H1 (cell line): ENCODE measurements around the gene SPCS3. TPM values are rescaled to one million over a fixed set of nuclear protein-coding genes. Genes with fewer than 3 reads are reported as not detected.

Experiments
- CTCF ChIA-PET: fragments of 300-600 bp; sonication (Branson Sonifier 250); formaldehyde crosslinking; loops from one replicate; lab custom pipeline; 2021; ENCODE audit not compliant: partially characterized antibody; lab: Charles Lee
- POLR2A ChIA-PET: fragments of 300-600 bp; sonication (Branson Sonifier 250); formaldehyde crosslinking; loops from one replicate; lab custom pipeline; 2021; ENCODE audit warnings: inconsistent platforms; ENCODE audit not compliant: partially characterized antibody; lab: Charles Lee
- DNase-seq, 2 experiments: peaks; one replicate each; pipeline versions ENCODE4 v3.0.0 to v3.0.0-alpha.2; 2010 to 2022; ENCODE audit warnings: low spot score in 2 of 2, low read depth in 1 of 2, mixed read lengths in 1 of 2
- FAIRE-seq: peaks from 2 replicates; lab custom pipeline; 2011; peaks lifted over from hg19 to GRCh38; lab: Jason Lieb, UNC
- H2AFZ ChIP-seq: 2 replicates; pipeline ENCODE4 v1.8.1; 2012; ENCODE audit warnings: low read length, inconsistent platforms
- H2AK5ac ChIP-seq: 2 replicates; pipeline ENCODE4 v1.6.1; 2013; ENCODE audit warnings: low read depth, low read length
- H2BK120ac ChIP-seq: replicated peaks from 2 replicates; pipeline ENCODE3; 2013; ENCODE audit warnings: low read depth, low read length, inconsistent platforms
- H2BK12ac ChIP-seq: 2 replicates; pipeline ENCODE4 v1.6.1; 2013; ENCODE audit warnings: low read depth, low read length
- H2BK15ac ChIP-seq: 2 replicates; pipeline ENCODE4 v1.6.1; 2013; ENCODE audit warnings: low read length
- H2BK20ac ChIP-seq: 2 replicates; pipeline ENCODE4 v1.6.1; 2013; ENCODE audit warnings: low read length
- H2BK5ac ChIP-seq: 2 replicates; pipeline ENCODE4 v1.6.1; 2013; ENCODE audit warnings: low read depth, low read length
- H3K14ac ChIP-seq: 2 replicates; pipeline ENCODE4 v1.6.1; 2013; ENCODE audit warnings: inconsistent platforms; ENCODE audit not compliant: insufficient read length
- H3K18ac ChIP-seq: 2 replicates; pipeline ENCODE4 v1.6.1; 2013; ENCODE audit warnings: low read length; ENCODE audit errors: extremely low read depth
- H3K23ac ChIP-seq: 2 replicates; pipeline ENCODE4 v1.6.1; 2013; ENCODE audit warnings: inconsistent platforms; ENCODE audit not compliant: insufficient read length
- H3K23me2 ChIP-seq: 2 replicates; pipeline ENCODE4 v1.6.1; 2013; ENCODE audit warnings: low read depth, low read length
- H3K27ac ChIP-seq: 2 replicates; pipeline ENCODE4 v1.6.1; 2011; ENCODE audit warnings: low read depth, low read length, inconsistent platforms
- H3K27me3 ChIP-seq, 4 experiments: replicated peaks in 1 of 4; 1 replicate in 1 of 4; 2 replicates in 3 of 4; pipeline versions ENCODE4 v1.6.1 to v1.8.1; 2011 to 2013; ENCODE audit warnings: low read length in 3 of 4, mild to moderate bottlenecking in 3 of 4, inconsistent platforms in 2 of 4, mixed read lengths in 2 of 4, moderate library complexity in 1 of 4; ENCODE audit not compliant: control insufficient read depth in 3 of 4, insufficient read depth in 3 of 4; ENCODE audit errors: extremely low read depth in 1 of 4
- H3K36me3 ChIP-seq, 4 experiments: 2 replicates each; pipeline versions ENCODE4 v1.6.1 to v1.8.1; 2011 to 2013; ENCODE audit warnings: mild to moderate bottlenecking in 4 of 4, low read length in 3 of 4, moderate library complexity in 2 of 4, control low read depth in 1 of 4, inconsistent platforms in 1 of 4; ENCODE audit not compliant: insufficient read depth in 4 of 4, control insufficient read depth in 2 of 4
- H3K4ac ChIP-seq: replicated peaks from 2 replicates; pipeline ENCODE3; 2013; ENCODE audit warnings: low read length, low read depth, mixed read lengths, inconsistent platforms; ENCODE audit not compliant: insufficient read length
- H3K4me1 ChIP-seq, 4 experiments: replicated peaks in 1 of 4; 1 replicate in 1 of 4; 2 replicates in 3 of 4; pipeline versions ENCODE4 v1.6.1 to v1.8.1; 2011 to 2013; ENCODE audit warnings: low read length in 3 of 4, inconsistent platforms in 2 of 4, mixed read lengths in 1 of 4; ENCODE audit not compliant: insufficient read depth in 4 of 4, control insufficient read depth in 3 of 4
- H3K4me2 ChIP-seq, 2 experiments: 2 replicates each; pipeline versions ENCODE4 v1.6.1 to v1.8.1; 2011 to 2013; ENCODE audit warnings: low read depth in 2 of 2, low read length in 2 of 2, control low read depth in 1 of 2, inconsistent platforms in 1 of 2, mild to moderate bottlenecking in 1 of 2; ENCODE audit not compliant: insufficient read depth in 1 of 2
- H3K4me3 ChIP-seq, 4 experiments: fragments of 200-600, 300-600 bp in 1 of 4; sonication (generic), shearing (Covaris generic), sonication (Bioruptor Twin) in 1 of 4; 2 replicates each; pipeline versions ENCODE4 v1.5.1 to v1.8.1; 2011 to 2016; ENCODE audit warnings: low read length in 4 of 4, low read depth in 3 of 4, control low read depth in 2 of 4, inconsistent platforms in 2 of 4, mild to moderate bottlenecking in 2 of 4, mixed read lengths in 1 of 4, moderate library complexity in 1 of 4; ENCODE audit not compliant: insufficient read depth in 2 of 4; ENCODE audit errors: extremely low read depth in 1 of 4
- H3K56ac ChIP-seq: replicated peaks from 2 replicates; pipeline ENCODE3; 2013; ENCODE audit warnings: low read depth, mild to moderate bottlenecking, mixed read lengths, low read length, inconsistent platforms; ENCODE audit not compliant: insufficient read length
- H3K79me1 ChIP-seq: 2 replicates; pipeline ENCODE4 v1.6.1; 2013; ENCODE audit warnings: low read depth, low read length, control low read depth
- H3K79me2 ChIP-seq, 2 experiments: 2 replicates each; pipeline versions ENCODE4 v1.6.1 to v1.8.1; 2012 to 2013; ENCODE audit warnings: low read length in 2 of 2, mild to moderate bottlenecking in 2 of 2, inconsistent platforms in 1 of 2; ENCODE audit not compliant: insufficient read depth in 2 of 2, control insufficient read depth in 1 of 2
- H3K9ac ChIP-seq, 4 experiments: replicated peaks in 1 of 4; 1 replicate in 1 of 4; 2 replicates in 3 of 4; pipeline versions ENCODE4 v1.6.1 to v1.8.1; 2011 to 2013; ENCODE audit warnings: low read depth in 3 of 4, low read length in 3 of 4, control low read depth in 2 of 4, mild to moderate bottlenecking in 2 of 4, moderate library complexity in 2 of 4, inconsistent platforms in 1 of 4; ENCODE audit errors: extremely low read depth in 1 of 4
- H3K9me3 ChIP-seq, 2 experiments: 2 replicates each; pipeline versions ENCODE4 v1.6.1 to v1.8.1; 2012 to 2013; ENCODE audit warnings: mild to moderate bottlenecking in 2 of 2, moderate library complexity in 2 of 2, control low read depth in 1 of 2, inconsistent platforms in 1 of 2, low read depth in 1 of 2, low read length in 1 of 2, mixed read lengths in 1 of 2; ENCODE audit not compliant: insufficient read depth in 2 of 2
- H4K20me1 ChIP-seq, 2 experiments: replicated peaks in 1 of 2; 2 replicates each; pipeline versions ENCODE3 to v1.8.1; 2011 to 2013; ENCODE audit warnings: inconsistent platforms in 2 of 2, low read length in 2 of 2, mild to moderate bottlenecking in 1 of 2; ENCODE audit not compliant: insufficient read depth in 2 of 2, control insufficient read depth in 1 of 2
- H4K5ac ChIP-seq: 2 replicates; pipeline ENCODE4 v1.6.1; 2013; ENCODE audit warnings: low read length, low read depth, mixed read lengths, inconsistent platforms; ENCODE audit not compliant: insufficient read length
- H4K8ac ChIP-seq: 2 replicates; pipeline ENCODE4 v1.8.0; 2013; ENCODE audit warnings: mild to moderate bottlenecking, moderate library complexity, low read length, inconsistent platforms; ENCODE audit not compliant: insufficient read depth; ENCODE audit errors: extremely low read depth
- H4K91ac ChIP-seq: replicated peaks from 2 replicates; pipeline ENCODE3; 2013; ENCODE audit warnings: low read length, mixed read lengths, inconsistent platforms; ENCODE audit not compliant: insufficient read length
- ATF3 ChIP-seq: IDR thresholded peaks from 2 replicates; pipeline ENCODE4 v1.6.1; 2011; ENCODE audit warnings: low read depth, mild to moderate bottlenecking, low read length; ENCODE audit not compliant: insufficient read depth
- SP1 ChIP-seq: IDR thresholded peaks from 2 replicates; pipeline ENCODE4 v1.6.1; 2011; ENCODE audit warnings: low read depth, low read length
- SUZ12 ChIP-seq: fragments of 200-600 bp; sonication (generic); IDR thresholded peaks from 2 replicates; pipeline ENCODE4 v1.6.1; 2012; ENCODE audit warnings: mild to moderate bottlenecking, inconsistent platforms, low read length, moderate library complexity, mixed read lengths
- TEAD4 ChIP-seq: IDR thresholded peaks from 2 replicates; pipeline ENCODE4 v1.6.1; 2012; ENCODE audit warnings: low read depth, low read length, inconsistent platforms, mixed read lengths
- WGBS, 2 experiments: shearing (Covaris generic) in 1 of 2; methylation state at CpG; one replicate each; pipeline versions ENCODE4 v1.1.6 to v1.1.7; 2013 to 2015; ENCODE audit warnings: low lambda C conversion rate in 2 of 2, mixed read lengths in 2 of 2, inconsistent platforms in 1 of 2, low coverage in 1 of 2, missing lambda C conversion rate in 1 of 2; ENCODE audit not compliant: insufficient replicate concordance in 2 of 2, insufficient coverage in 1 of 2, insufficient read length in 1 of 2; ENCODE audit errors: extremely low coverage in 1 of 2, missing lambda C conversion rate in 1 of 2; 5-methylcytosine and 5-hydroxymethylcytosine counted together
- polyA plus RNA-seq, 7 experiments: library from polyadenylated mRNA; depleted of rRNA in 3 of 7; stranded (reverse) in 5 of 7; unstranded in 2 of 7; fragments of >200 nt in 5 of 7; fragments of 200-250 nt in 2 of 7; gene quantifications; 1 replicate in 5 of 7; 2 replicates in 1 of 7; 4 replicates in 1 of 7; pipeline versions ENCODE4 v1.2.1 to v1.2.3, GENCODE V29; 2011 to 2013; ENCODE audit warnings: missing spikeins in 2 of 7, mixed read lengths in 2 of 7
- total RNA-seq: library from RNA; stranded (reverse); fragmentation: NEBNext Ultra II Directional; extraction: Animal tissue kit (Norgen Biotek cat#: 25700); gene quantifications from 2 replicates; pipeline ENCODE4 v1.2.1, GENCODE V29; 2021

Gene SPCS3
- total and polyA plus RNA-seq, 2 of the 8 experiments (the other 6 are each of a cell fraction or from before 2014, with no cell fraction given) = 18.4 to 117 TPM

- Histone ChIP-seq H2AFZ (no peak overlapping the region), H3K9me3 (no peaks in the 10 kb centered on the region)
- TF ChIP-seq ATF3 (no peak), SUZ12 (no peak), TEAD4 (peak; percentile 67; the same call in 1 of the 2 replicates), SP1 (0 out of 2 replicates have a peak, but pooled peaks have one; percentile 17)
Observed at GRCh38 chr4:176303938-176304337, 15.8 kb upstream of the SPCS3 start.

More at GRCh38 chr4:176303938-176304337, 15.8 kb upstream of the SPCS3 start:
- Histone ChIP-seq H3K36me3 (no peaks in the 10 kb centered on the region), H3K79me2 (no peaks in the 10 kb centered on the region), H2BK12ac (no peak overlapping the region), H3K23me2 (no peaks in the 10 kb centered on the region), H3K4ac (no peak overlapping the region), H4K5ac (no peak overlapping the region), H4K91ac (no peak overlapping the region), H3K79me1 (no peaks in the 10 kb centered on the region), H2AK5ac (no peak overlapping the region), H3K4me3 (no peak overlapping the region), H3K27me3 (peaks cover 0 to 10% (median 3%) of the 10 kb centered on the region in 4 experiments; a peak in 5 of 7 replicates), H3K56ac (no peak overlapping the region), H4K8ac (no peak overlapping the region), H3K4me2 (no peak overlapping the region), H3K23ac (no peak overlapping the region), H2BK5ac (no peak overlapping the region), H2BK120ac (no peak overlapping the region), H4K20me1 (no peaks in the 10 kb centered on the region), H3K14ac (no peak overlapping the region), H3K4me1 (no peaks in the 10 kb centered on the region), H3K9ac (no peak overlapping the region), H2BK20ac (no peak overlapping the region), H3K27ac (no peak overlapping the region), H2BK15ac (no peak overlapping the region), H3K18ac (no peak overlapping the region)
- DNase-seq (no peak), FAIRE-seq (no peak)
- POLR2A ChIA-PET = no interaction called here
- CTCF ChIA-PET = no interaction called here
- WGBS, 2 experiments = 38% methylated on average over 1 of the region's 1 CpG; no CpG with 5 or more reads in 1 of the 2 experiments
